ENCODE data around the gene C16orf54.
"Not testable (repeated sequence)": the region's sequence is repeated elsewhere in the genome, so short reads cannot be mapped to it uniquely, and the experiment has no call there.

The C16orf54 gene

DNA sequence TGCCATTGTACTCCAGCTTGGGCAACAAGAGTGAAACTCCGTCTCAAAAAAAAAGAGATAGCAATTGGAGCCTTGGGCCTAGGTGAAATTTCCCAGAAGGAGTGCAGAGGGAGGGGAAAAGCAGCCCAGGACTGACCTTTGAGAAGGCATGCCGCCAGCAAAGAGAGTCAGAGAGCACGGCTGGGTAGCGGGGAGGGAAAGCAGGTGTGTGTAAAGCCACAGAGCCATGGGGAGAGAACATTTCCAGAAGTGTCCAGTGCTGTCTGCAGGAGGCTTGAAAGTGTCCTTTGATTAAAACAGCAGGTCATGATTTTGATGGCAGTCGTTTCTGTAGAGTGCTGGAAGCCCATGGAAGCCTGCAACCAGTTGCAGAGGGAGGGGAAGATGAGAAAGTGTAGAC is 8.1 kb downstream of the C16orf54 start:
- DNase-seq = no peak

DNA sequence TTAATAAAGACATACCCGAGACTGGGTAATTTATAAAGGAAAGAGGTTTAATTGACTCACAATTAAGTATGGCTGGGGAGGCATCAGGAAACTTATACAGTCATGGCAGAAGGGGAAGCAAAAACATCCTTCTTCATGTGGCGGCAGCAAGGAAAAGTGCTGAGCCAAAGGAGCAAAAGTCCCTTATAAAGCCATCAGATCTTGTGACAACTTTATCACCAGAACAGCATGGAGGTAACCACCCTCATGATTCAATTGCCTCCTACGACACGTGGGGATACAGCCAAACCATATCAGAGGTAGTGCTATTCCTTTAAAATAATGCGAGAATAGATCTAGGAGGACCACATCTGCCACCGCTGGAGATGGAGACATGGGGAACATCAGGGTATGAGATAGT is 9.0 kb downstream of the C16orf54 start:
- no peak for DNase-seq

DNA sequence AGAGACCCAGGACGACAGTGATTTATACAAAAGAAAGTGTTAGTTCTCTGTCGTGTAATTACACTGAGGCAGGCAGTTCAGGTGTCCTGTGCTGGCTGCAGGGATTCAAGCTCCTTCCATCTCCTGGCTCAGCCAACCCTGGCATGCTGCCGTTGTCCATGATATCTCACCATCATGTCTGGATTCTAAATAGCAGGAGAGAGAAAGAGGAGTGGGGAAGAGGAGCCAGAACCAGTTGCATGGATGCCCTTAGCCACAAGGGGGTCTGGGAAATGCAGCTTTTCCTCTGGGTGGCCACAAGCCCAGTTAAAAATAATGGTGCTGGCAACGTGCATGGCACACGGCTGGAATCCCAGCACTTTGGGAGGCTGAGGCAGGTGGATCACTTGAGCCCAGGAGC is 9.7 kb downstream of the C16orf54 start:
- no peak for DNase-seq

DNA sequence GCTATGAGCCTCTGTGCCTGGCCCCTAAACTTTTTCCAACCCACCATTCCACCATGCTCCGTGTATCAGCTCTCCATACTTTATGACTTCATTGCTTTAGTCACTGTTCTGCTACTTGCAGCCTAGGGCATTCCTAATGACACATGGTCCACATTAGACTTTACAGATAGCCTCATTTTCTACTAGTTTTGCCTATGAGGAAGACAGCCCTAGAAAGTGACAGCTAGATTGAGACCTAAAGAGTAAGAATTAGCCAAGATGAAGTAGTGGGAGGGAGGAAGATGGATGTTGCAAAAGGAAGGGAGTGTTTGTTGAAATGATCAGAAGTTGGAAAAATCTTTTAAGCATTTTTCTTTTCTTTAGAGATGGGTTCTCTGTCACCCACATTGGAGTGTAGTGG is 11.0 kb downstream of the C16orf54 start:
- DNase-seq = no peak

- DNase-seq = not testable (repeated sequence)
These were observed 13.8 kb downstream of the C16orf54 start for GRCh38 chr16:29731768-29732601.

- DNase-seq = no peak
These were observed 15.1 kb downstream of the C16orf54 start for GRCh38 chr16:29730649-29731048.

- peak; percentile 38 for DNase-seq
These were observed 16.7 kb downstream of the C16orf54 start for GRCh38 chr16:29729116-29729521.

GRCh38 chr16:29727452-29727851 is 18.3 kb downstream of the C16orf54 start:
- no peak for DNase-seq

DNA sequence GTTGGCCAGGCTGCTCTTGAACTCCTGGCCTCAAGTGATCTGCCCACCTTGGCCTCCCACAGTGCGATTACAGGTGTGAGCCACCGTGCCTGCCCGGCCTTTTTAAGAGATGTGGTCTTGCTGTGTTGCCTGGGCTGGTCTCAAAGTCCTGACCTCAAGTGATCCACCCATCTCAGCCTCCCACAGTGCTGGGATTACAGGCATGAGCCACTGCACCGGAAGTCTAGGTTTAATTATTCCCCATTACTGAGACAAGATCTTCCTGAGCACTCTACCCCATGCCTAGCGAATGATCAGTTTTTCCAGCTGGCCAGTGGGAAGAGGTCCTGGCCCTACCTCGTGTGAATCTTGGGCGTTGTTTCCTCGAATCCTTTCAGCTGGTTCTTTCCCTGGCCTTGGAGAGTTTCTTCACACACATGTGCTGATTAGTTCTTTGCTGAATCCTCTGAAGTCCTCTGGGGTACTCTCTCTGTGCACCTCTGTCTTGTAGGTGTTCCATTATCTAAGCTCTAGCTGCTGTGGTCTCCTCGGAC is 18.9 kb downstream of the C16orf54 start:
- no peak for DNase-seq

DNA sequence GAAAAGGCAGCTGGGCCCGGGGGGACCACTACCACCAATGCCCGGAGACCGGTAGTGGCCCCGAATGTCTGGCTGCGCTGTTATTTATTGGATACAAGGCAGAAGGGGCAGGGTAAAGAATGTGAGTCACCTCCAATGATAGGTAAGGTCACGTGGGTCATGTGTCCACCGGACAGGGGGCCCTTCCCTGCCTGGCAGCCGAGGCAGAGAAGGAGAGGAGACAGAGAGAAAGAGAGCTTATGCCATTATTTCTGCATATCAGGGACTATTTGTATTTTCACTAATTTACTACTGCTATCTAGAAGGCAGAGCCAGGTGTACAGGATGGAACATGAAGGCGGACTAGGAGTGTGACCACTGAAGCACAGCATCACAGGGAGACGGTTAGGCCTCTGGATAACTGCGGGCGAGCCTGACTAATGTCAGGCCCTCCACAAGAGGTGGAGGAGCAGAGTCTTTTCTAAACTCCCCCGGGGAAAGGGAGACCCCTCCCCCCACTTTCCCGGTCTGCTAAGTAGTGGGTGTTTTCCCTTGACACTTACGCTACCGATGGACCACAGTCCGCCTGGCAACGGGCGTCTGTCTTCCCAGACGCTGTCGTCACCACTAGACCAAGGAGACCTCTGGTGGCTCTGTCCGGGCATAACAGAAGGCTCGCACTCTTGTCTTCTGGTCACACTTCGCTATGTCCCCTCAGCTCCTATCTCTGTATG is 24.5 kb downstream of the C16orf54 start:
- not testable (repeated sequence) for DNase-seq

DNA sequence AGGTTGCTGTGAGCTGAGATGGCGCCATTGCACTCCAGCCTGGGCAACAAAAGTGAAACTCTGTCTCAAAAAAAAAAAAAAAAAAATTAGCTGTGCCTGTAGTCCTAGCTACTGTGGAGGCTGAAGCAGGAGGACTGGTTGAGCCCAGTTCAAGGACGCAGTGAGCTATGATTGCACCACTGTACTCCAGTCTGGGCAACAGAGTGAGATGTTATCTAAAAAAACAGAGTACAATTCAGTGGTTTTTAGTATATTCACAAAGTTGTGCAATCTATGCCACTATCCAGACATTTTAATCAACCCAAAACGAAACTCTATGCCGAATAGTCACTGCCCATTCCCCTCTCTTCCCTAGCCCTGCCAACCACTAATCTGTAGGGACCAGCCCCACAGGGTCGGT is 25.1 kb downstream of the C16orf54 start:
- DNase-seq = no peak

- DNase-seq = no peak
These were observed 26.7 kb downstream of the C16orf54 start for GRCh38 chr16:29719063-29719462.

DNA sequence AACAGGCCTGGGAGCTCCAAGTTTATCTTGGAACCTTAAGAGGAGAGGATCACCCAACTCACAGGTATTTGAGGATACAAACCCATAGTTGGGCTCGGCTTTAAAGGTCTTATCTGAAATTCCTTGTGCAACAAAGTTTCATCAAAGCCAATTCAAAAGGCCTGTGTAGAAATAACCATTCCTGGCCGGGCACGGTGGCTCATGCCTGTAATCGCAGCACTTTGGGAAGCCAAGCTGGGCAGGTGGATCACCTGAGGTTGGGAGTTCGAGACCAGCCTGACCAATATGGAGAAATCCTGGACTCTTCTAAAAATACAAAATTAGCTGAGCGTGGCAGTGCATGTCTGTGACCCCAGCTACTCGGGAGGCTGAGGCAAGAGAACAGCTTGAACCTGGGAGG is 28.7 kb downstream of the C16orf54 start:
- DNase-seq = no peak

GRCh38 chr16:29714972-29715371 is 30.8 kb downstream of the C16orf54 start:
- no peak for DNase-seq

- no peak for DNase-seq
These were observed 31.4 kb downstream of the C16orf54 start for GRCh38 chr16:29714396-29714795.

DNA sequence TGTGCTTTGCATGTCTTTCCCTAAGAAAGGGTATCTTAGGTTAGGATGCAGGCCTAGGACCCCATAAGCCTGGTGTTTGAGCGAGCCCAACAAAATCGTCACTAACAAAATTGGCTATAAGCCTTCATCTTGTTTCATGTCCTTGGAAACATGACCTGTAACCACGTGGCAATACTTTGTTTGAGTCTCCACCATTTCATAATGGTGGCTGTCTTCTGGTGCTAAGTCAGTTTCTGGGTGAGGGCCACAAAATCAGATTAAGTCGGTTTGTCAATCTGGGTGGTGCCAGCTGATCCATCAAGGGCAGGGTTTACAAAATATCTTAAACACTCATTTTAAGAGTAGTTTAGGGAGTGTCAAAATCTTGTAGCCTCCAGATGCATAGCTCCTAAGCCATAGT is 33.0 kb downstream of the C16orf54 start:
- DNase-seq = no peak

DNA sequence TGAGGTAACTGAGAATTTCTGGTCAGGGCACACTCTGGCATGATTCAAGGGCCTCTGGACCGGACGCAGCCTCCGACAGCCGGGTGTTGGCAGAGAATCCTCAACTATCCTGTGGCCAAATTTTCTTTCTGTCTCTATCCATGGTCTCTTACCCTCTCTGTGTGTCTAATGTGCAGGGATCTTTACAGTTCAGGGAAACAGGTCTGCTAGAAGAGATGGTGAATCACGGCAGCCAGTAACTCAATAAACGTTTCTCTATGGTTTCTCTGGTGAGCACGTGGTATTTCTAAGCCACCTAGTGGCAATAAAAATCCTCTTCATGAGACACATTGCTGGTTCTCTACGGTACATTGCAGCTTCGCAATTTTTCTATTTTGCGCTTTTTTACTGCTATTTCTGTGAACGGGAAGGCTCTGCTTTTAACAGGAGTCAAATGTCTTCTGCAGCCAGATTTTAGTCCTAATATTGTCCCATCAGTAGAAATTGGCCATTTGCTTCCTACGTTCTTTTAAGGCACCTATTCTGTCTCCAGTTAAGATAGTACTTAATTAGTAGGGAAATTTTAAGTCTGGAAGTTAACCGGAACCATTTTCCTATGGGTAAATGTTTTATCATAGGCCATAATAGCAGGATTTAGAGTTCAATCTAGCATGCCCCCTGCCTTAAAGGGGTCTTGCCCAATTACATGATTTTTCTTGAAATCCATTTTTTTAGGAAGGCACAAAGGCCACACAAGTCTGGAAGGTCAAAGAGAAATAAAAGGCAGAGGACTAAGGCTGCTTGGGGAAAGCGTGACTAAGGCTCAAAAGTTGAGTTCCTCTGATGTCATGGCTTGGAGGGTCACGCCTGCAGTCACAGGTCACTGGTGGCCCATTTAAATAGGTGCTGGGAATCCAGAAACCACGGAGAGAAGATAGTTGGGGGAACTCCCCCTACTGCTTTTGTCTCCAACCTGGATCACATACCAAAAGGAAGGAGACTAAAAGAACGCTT is 35.3 kb downstream of the C16orf54 start:
- DNase-seq = no peak

DNA sequence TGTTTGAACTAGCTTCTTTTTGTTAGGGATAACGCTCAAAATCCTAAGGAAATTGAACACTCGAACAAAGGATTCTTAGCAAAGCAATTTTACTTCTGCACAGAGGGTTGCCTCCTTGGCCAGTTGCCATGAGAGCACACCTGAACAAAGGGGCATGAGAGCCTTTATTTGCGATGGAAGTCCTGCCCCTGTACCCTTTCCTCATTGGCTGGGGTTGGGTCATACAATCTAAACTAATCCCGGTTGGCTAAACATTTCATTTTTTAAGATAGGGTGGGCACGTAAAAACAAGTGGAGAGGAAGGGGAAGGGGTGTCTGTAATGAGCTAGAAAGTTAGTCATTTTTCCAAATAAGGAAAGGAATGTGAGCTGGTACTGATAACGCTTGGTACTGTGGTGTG is 36.1 kb downstream of the C16orf54 start:
- DNase-seq = not testable (repeated sequence)

DNA sequence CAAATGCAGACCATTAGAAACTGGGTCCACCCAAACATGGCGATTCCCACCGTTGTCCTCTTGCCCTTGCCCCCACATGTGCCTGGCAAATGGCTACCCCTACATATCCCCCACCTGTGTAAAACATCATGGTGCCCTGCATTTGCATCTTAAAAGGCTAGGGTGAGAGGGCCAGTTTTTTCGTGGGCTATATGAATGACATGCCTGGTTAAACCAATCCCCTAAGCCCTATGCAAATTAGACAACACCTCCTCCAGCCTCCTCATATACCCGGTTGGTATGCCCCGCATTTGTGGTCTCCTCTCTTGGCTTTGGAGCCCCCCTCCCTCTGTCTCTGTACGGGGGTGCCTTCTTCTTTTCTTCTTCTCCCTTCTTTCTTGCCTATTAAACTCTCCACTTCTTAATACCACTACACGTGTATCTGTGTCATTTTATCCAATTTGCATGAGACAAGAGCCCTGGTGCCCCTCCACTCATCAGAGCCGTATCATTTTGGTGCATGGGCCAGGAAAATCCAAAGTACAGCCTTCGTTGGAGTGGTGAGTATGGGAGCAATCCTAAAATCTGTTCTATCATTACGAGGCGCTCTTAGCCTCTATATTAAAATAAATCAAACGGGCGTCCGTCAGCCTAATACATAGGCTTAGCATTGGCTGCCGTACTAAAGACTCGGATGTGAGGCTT is 36.7 kb downstream of the C16orf54 start:
- no peak for DNase-seq

GRCh38 chr16:29707160-29707559 is 38.6 kb downstream of the C16orf54 start:
- DNase-seq = not testable (repeated sequence)

GRCh38 chr16:29705030-29705429 is 40.8 kb downstream of the C16orf54 start:
- DNase-seq = no peak

DNA sequence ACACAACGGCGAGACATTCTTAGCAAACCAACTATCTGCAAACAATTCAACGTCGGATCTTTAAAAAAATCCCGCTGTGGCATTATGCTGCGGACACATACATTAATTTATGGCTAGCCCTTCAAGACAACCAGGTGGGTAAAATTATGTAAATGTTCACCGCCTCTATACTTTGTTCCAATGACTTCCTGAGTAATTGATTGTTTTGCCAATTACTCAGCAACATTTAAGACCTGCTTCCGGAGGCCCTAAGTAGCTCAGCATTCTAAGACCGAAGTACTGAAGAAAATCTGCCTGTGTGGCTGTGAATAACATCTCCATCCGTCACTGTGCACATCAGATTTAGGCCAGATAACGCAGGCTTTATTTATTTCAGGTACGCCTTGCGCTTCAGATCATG is 43.5 kb downstream of the C16orf54 start:
- DNase-seq = no peak
